Astrocyte (in vitro differentiated cells and primary cell): Measurements from ENCODE around the gene ID4. TPM values are rescaled to one million over a fixed set of nuclear protein-coding genes. Genes with fewer than 3 reads are reported as not detected.

Experiments
- DNase-seq: peaks from one replicate; pipeline ENCODE4 v3.0.0-alpha.2; 2010; ENCODE audit warnings: low read depth
- FAIRE-seq: peaks from 2 replicates; lab custom pipeline; 2011; peaks lifted over from hg19 to GRCh38; lab: Jason Lieb, UNC
- H2AFZ ChIP-seq: 2 replicates; pipeline ENCODE4 v1.6.0; 2012; ENCODE audit warnings: low read depth, low read length, inconsistent platforms
- H3K27ac ChIP-seq: 2 replicates; pipeline ENCODE4 v1.5.1; 2011; ENCODE audit warnings: low read depth, low read length, inconsistent platforms
- H3K27me3 ChIP-seq: 2 replicates; pipeline ENCODE4 v1.6.0; 2011; ENCODE audit warnings: low read length, inconsistent platforms; ENCODE audit not compliant: insufficient read depth
- H3K36me3 ChIP-seq: 2 replicates; pipeline ENCODE4 v1.5.1; 2011; ENCODE audit warnings: low read length, inconsistent platforms; ENCODE audit not compliant: insufficient read depth
- H3K4me1 ChIP-seq: 2 replicates; pipeline ENCODE4 v1.5.1; 2011; ENCODE audit warnings: low read length, inconsistent platforms; ENCODE audit not compliant: insufficient read depth
- H3K4me2 ChIP-seq: 2 replicates; pipeline ENCODE4 v1.6.0; 2012; ENCODE audit warnings: low read length, inconsistent platforms
- H3K4me3 ChIP-seq: 2 replicates; pipeline ENCODE4 v1.5.1; 2011; ENCODE audit warnings: low read depth, mild to moderate bottlenecking, low read length, inconsistent platforms; ENCODE audit not compliant: insufficient read depth
- H3K79me2 ChIP-seq: 2 replicates; pipeline ENCODE4 v1.6.0; 2012; ENCODE audit warnings: mild to moderate bottlenecking, low read length, inconsistent platforms; ENCODE audit not compliant: insufficient read depth
- H3K9ac ChIP-seq: 2 replicates; pipeline ENCODE4 v1.6.0; 2012; ENCODE audit warnings: mild to moderate bottlenecking, low read length, inconsistent platforms
- H3K9me3 ChIP-seq: 2 replicates; pipeline ENCODE4 v1.5.1; 2012; ENCODE audit warnings: low read depth, mild to moderate bottlenecking, low read length, inconsistent platforms; ENCODE audit not compliant: insufficient read depth
- H4K20me1 ChIP-seq: 2 replicates; pipeline ENCODE4 v1.6.0; 2012; ENCODE audit warnings: low read length, inconsistent platforms; ENCODE audit not compliant: insufficient read depth
- H3K27ac Mint-ChIP-seq: one replicate; pipeline ENCODE4 v1.8.0; 2021; ENCODE audit warnings: mild to moderate bottlenecking, mixed read lengths; ENCODE audit not compliant: unreplicated experiment
- H3K27me3 Mint-ChIP-seq: one replicate; pipeline ENCODE4 v1.8.0; 2021; ENCODE audit warnings: low read depth, mixed read lengths; ENCODE audit not compliant: unreplicated experiment
- H3K36me3 Mint-ChIP-seq: one replicate; pipeline ENCODE4 v1.8.0; 2021; ENCODE audit warnings: low read depth, mixed read lengths; ENCODE audit not compliant: unreplicated experiment
- H3K4me1 Mint-ChIP-seq: one replicate; pipeline ENCODE4 v1.8.0; 2021; ENCODE audit warnings: low read depth, mixed read lengths; ENCODE audit not compliant: unreplicated experiment
- H3K4me3 Mint-ChIP-seq: one replicate; pipeline ENCODE4 v1.8.0; 2021; ENCODE audit warnings: mild to moderate bottlenecking, moderate library complexity, mixed read lengths; ENCODE audit not compliant: unreplicated experiment
- H3K9me3 Mint-ChIP-seq: one replicate; pipeline ENCODE4 v1.8.0; 2021; ENCODE audit warnings: mild to moderate bottlenecking, mixed read lengths; ENCODE audit not compliant: unreplicated experiment
- CTCF ChIP-seq: IDR thresholded peaks from 2 replicates; pipeline ENCODE4 v1.5.1; 2011; ENCODE audit warnings: low read depth, mild to moderate bottlenecking, inconsistent platforms, low read length, moderate library complexity; ENCODE audit not compliant: insufficient read depth
- EZH2 ChIP-seq: IDR thresholded peaks from 2 replicates; pipeline ENCODE4 v1.6.1; 2012; ENCODE audit warnings: mild to moderate bottlenecking, low read length, inconsistent platforms; ENCODE audit not compliant: insufficient read depth
- total RNA-seq: library from RNA; stranded (reverse); gene quantifications from 2 replicates; pipeline ENCODE4 v1.2.1, GENCODE V29; 2021

Gene ID4
- total RNA-seq, 1 donor from 2014 or later = 12.8 TPM

- Histone ChIP-seq H3K4me1 (peaks cover 18% of the 10 kb centered on the region), H3K9ac (peak overlapping the region; percentile 90), H3K36me3 (no peaks in the 10 kb centered on the region), H3K27me3 (no peaks in the 10 kb centered on the region), H2AFZ (peak overlapping the region; percentile 31), H3K27ac (peak overlapping the region; percentile 95), H3K9me3 (no peaks in the 10 kb centered on the region), H4K20me1 (no peaks in the 10 kb centered on the region), H3K4me2 (peak overlapping the region; percentile 86), H3K79me2 (no peaks in the 10 kb centered on the region), H3K4me3 (peak overlapping the region; percentile 70)
- peak overlapping the region; percentile 88 for H3K4me3 Mint-ChIP-seq
- no peaks in the 10 kb centered on the region for H3K27me3 Mint-ChIP-seq
- FAIRE-seq = peak; percentile 43
- peaks cover 3% of the 10 kb centered on the region for H3K9me3 Mint-ChIP-seq
- DNase-seq = peak; percentile 41
- peaks cover 4% of the 10 kb centered on the region for H3K4me1 Mint-ChIP-seq
- no peak for TF ChIP-seq EZH2
- TF ChIP-seq CTCF = no peak
- H3K27ac Mint-ChIP-seq = peak overlapping the region; percentile 94
- H3K36me3 Mint-ChIP-seq = no peaks in the 10 kb centered on the region
Observed at GRCh38 chr6:19803331-19804204, 33.6 kb upstream of the ID4 start.

GRCh38 chr6:19804205-19805128 lies 32.7 kb upstream of the ID4 start:
- Mint-ChIP-seq H3K27me3 (no peaks in the 10 kb centered on the region), H3K4me1 (peaks cover 4% of the 10 kb centered on the region), H3K9me3 (peaks cover 3% of the 10 kb centered on the region), H3K36me3 (no peaks in the 10 kb centered on the region), H3K27ac (peak overlapping the region; percentile 94), H3K4me3 (peak overlapping the region; percentile 88)
- Histone ChIP-seq H3K27ac (peak overlapping the region; percentile 99), H3K4me3 (peak overlapping the region; percentile 70), H3K27me3 (no peaks in the 10 kb centered on the region), H2AFZ (peak overlapping the region; percentile 67), H3K79me2 (no peaks in the 10 kb centered on the region), H3K36me3 (no peaks in the 10 kb centered on the region), H3K4me1 (peaks cover 18% of the 10 kb centered on the region), H3K9me3 (no peaks in the 10 kb centered on the region), H4K20me1 (no peaks in the 10 kb centered on the region), H3K9ac (peak overlapping the region; percentile 90), H3K4me2 (peak overlapping the region; percentile 86)
- TF ChIP-seq EZH2 = no peak
- TF ChIP-seq CTCF = no peak
- FAIRE-seq (no peak), DNase-seq (peak; percentile 93)
